WTC11 (cell line): ENCODE measurements around the gene NCF4.

Experiments used
- CREB1 ChIP-seq: sonication (generic); formaldehyde crosslinking; IDR thresholded peaks from 2 replicates; pipeline ENCODE4 v1.8.0; 2023; ENCODE audit warnings: mild to moderate bottlenecking, missing genetic modification reagents
- USF2 ChIP-seq: sonication (generic); formaldehyde crosslinking; IDR thresholded peaks from 2 replicates; pipeline ENCODE4 v1.8.1; 2023; ENCODE audit warnings: mild to moderate bottlenecking, missing genetic modification reagents, moderate library complexity
- TF ChIP-seq, protein P1 (sequence below): fragments of 200-600 bp; IDR thresholded peaks from 2 replicates; pipeline ENCODE4 v1.8.0; 2022; ENCODE audit warnings: antibody characterized with exemption

GRCh38 chr22:36872866-36873498 lies 12.2 kb downstream of the NCF4 start:
- no peak for TF ChIP-seq USF2 (CRISPR knock-in tag)
- TF ChIP-seq, protein P1, sequence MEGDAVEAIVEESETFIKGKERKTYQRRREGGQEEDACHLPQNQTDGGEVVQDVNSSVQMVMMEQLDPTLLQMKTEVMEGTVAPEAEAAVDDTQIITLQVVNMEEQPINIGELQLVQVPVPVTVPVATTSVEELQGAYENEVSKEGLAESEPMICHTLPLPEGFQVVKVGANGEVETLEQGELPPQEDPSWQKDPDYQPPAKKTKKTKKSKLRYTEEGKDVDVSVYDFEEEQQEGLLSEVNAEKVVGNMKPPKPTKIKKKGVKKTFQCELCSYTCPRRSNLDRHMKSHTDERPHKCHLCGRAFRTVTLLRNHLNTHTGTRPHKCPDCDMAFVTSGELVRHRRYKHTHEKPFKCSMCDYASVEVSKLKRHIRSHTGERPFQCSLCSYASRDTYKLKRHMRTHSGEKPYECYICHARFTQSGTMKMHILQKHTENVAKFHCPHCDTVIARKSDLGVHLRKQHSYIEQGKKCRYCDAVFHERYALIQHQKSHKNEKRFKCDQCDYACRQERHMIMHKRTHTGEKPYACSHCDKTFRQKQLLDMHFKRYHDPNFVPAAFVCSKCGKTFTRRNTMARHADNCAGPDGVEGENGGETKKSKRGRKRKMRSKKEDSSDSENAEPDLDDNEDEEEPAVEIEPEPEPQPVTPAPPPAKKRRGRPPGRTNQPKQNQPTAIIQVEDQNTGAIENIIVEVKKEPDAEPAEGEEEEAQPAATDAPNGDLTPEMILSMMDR: no peak
- no peak for TF ChIP-seq CREB1 (CRISPR knock-in tag)
